NCI-H1417 (cell line): Measurements from ENCODE around the gene RNF2.
"Not testable (repeated sequence)": the region's sequence is repeated elsewhere in the genome, so short reads cannot be mapped to it uniquely, and the experiment has no call there.

Source experiments
- DNase-seq, 3 experiments: peaks; one replicate each; lab custom pipeline; 2025; lab: John Stamatoyannopoulos, UW

The RNF2 gene

DNA sequence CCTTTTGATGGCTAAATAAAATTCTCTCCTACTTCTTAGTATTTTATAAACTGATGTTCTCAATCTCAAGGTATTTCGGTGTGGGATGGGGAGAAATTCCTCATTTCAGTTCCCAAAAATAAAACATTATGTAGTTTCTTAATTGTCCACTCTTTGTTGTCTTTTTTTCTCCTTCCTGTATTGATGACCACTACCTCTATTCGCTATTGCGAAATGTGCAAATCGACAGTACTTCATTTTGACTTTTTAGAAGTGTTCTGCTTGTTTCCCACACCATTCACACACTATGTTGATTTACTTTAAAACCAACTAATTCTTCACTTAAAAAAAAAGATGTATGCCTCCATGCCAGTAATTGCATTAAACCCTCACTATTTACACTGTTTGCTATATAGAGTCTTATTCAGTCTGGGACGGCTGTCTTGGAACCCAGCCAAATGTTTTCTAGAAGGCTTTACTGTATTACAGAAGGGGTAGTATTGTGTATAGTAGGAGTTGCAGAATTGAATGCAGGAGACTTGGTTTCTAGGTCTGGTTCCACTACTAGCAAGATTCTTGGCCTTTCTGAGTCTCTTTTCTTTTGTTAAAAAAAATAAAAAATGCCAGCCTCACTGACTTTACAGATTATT, 5.6 kb downstream of the RNF2 start:
- DNase-seq = peak in 2 of 3 experiments; percentile 19 to 42

DNA sequence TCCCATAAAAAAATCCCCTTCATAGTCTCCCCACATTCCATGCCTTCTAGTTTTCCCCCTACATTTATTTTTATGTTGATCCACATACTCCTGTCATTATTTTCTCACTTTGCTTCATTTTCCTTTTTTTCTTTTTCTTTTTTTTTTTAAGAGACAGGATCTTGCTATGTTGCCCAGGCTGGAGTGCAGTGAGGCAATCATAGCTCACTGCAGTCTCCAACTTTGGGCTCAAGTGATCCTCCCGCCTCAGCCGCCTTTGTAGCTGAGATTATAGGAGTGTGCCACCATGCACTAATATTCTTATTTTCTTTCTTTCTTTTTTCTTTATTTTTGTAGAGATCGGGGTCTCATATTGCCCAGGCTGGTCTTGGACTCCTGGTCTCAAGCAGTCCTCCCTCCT, 7.8 kb downstream of the RNF2 start:
- DNase-seq = no peak

DNA sequence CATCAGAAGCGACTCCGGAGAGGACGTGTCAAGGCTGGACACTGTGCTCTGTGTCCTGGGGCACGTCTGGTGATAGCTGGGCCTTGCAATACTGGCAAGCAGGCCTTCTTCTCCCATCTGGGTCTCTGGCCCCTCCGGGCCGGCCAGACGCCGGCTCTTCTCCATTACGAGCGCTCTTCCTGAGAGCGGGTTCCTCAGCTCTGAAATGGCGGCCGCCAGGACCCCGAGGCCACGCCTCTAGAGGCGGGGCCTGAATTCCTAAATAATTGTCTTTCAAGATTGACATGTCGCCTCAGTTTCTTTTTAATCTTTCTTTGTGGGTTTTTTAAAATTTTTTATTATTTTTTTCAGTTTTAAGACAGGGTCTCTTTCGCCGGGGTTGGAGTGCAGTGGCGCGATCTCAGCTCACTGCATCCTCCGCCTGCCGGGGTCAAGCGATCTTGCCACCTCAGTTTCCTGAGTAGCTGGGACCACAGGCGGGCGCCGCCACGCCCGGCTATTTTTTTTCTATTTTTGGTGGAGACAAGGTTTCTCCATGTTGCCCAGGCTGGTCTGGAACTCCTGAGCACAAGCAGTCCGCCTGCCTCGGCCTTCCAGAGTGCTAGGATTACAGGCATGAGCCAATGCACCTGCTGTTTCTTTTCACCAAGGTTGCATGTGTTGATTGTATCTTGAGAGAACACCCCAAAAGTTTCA, 9.2 kb downstream of the RNF2 start:
- DNase-seq = no peak

DNA sequence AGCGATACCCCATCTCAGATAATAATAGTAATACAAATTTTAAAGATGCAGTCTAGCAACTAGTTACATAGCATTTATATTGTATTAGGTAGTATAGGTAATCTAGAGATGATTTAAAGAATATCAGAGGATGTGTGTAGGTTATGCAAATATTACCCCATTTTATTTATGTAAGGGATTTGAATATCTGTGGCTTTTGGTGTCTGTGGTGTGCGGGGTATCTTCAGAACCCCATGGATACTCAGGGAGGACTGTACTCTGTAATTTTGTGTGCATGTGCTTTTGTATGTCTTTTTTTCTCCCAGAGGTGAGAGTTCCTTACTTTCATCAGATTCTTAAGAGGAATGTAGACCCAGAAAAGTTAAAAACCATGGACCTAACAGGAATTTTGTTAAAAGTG, 12.8 kb downstream of the RNF2 start:
- no peak for DNase-seq

DNA sequence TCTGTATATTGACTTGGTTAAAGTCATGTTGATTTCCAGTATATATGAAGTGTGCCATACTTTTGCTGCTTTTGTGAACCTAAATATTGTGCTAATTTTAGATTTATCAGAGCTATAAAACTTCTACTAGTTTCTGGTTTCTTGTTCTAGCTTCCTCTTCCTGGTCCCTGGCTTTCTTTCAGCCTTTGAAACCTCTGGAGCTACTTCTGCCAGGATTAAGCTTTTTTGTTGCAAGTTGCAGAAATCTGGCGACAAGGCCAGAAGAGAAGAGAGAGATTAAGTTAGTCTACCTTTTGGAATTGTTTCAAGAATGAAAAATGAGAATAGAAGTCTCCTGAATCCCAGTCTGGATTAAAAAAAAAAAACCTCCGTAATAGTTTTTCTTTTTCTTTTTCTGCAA, 13.5 kb downstream of the RNF2 start:
- DNase-seq = no peak

DNA sequence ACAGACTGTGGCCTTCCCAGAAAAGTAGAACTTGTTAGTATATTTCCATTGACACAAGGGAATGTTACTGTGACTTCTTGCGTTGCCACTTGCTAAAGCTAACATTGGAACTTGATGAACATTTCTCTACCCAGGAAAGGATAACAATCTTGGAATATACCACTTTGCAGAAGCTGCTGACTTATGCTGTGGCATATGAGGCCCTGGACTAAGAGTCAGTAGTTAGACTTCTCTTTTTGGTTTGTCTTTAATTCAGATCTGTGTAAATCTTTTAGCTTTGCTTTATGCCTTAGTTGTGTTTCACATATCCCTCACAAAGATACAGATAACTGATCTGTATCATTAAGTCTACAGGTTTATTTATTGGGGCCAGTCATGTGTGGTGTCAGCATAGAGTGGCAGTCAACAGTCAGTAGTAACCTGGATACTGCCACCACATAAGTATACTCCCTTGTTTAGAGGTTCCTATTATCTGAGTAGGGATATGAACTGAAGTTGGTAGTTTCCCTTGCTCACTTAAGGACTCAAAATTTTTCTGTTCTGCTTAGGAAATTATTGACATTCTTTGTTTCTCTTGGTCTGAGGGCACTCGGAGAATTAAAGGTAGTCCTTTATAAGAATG, 14.7 kb downstream of the RNF2 start:
- DNase-seq = no peak

DNA sequence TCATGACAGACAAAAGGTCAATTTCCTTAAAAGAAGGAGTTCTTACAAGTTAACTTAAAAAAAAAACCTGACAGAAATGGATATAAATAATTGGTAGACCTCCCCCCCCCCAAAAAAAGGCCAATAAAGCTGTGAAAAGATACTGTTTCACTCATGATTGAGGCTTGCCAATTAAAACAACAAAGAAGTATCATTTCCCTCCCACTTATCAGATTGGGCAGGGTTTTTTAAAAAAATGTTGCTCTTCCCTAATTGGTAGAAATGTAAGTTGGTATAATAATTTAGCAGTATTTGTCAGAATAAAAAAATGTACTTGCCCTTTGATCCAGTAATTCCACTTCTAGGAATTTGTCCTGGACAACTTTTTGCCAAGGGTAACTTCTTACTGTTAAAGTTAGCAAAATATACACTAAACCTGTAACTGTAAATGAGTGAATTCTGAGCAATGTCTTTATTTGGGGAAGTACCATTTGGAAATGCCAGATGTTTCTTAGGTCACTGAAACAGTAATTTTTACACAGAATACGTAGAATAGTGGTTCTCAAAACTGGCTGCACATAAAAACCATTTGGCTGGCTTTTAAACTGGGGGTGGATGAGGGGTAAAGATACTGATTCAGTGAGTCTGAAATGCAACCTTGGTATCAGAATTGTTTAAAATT, 17.5 kb downstream of the RNF2 start:
- DNase-seq = no peak

DNA sequence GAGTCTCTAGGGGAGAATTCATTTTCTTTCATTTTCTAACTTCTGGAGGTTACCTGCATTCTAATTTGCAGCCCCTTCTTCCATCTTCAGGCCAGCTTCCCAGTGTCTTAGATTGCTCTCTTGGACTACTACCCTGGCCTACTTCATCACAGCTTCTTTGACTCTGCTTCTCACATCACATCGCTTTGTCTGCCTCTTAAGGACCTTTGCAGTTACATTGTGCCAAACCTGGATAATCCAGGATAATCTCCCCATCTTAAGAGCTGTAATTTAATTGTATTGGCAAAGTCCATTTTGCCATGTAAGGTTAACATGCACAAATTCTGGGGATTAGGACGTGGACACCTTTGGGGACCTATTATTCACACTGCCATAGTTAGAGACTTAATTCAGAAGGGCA, 18.4 kb downstream of the RNF2 start:
- no peak for DNase-seq

DNA sequence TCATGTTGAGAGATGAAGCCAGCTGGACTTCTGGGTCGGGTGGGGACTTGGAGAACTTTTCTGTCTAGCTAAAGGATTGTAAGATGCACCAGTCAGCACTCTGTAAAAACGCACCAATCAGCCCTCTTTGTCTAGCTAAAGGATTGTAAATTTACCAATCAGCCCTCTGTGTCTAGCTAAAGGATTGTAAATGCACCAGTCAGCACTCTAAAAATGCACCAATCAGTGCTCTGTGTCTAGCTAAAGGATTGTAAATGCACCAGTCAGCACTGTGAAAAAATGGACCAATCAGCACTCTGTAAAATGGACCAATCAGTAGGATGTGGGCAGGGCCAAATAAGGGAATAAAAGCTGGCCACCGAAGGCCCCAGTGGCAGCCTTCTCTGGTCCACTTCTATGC, 19.6 kb downstream of the RNF2 start:
- not testable (repeated sequence) for DNase-seq

DNA sequence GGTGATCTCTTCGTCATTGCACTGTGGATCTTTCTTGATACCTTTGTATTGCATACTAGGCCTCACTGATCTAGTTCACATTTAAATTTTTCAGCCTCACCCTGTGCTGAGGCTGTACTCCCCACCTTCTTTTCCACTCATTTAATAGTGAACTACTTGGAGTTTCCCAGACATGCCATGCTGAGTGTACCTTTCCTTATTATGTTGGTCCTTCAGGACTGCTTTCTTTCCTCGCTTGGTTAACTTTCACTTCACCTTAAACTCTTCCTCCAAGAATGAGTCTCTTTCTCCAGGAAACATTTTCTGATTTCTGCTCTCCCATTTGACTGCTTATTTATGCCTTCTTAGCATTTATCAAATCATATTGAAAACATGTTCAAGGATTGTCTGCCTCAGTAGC, 20.8 kb downstream of the RNF2 start:
- no peak for DNase-seq

DNA sequence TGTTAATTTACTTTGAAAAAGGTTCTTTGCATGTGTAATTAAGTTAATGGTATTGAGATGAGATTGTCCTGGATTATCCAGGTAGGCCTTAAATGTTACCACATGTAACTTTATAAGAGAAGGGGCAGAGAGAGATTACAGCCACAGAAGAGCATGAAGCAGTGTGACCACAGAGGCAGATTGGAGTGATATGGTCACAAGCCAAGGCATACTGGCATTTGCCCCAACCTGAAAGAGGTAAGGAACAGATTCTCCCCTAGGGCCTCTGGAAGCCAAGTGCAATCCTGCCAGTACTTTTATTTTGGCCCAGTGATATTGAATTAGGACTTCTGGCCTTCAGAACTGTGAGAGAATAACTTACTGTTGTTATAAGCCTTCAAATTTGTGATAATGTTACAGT, 23.0 kb downstream of the RNF2 start:
- DNase-seq = no peak

DNA sequence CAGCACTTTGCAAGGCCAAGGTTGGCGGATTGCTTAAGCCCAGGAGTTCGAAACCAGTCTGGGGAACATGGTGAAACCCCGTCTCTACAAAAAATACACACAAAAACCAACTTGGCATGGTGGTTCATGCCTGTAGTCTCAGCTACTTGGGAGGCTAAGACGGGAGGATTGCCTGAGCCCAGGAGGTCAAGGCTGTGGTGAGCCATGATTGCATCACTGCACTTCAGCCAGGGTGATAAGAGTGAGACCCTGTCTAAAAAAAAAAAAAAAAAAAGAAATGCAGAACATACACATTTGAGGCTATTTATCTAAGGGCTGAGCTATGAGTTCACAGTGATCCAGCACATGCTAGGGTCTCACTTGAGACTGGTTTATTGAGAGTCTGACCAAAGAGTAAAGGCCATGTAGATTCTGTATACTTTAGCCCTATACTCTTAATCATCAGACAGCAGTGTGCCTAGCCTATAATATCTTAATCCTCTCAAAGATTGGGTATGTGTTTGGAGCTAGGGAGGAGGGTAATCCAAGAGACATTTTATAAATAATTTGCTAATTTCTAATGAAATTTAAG, 23.9 kb downstream of the RNF2 start:
- DNase-seq = no peak

DNA sequence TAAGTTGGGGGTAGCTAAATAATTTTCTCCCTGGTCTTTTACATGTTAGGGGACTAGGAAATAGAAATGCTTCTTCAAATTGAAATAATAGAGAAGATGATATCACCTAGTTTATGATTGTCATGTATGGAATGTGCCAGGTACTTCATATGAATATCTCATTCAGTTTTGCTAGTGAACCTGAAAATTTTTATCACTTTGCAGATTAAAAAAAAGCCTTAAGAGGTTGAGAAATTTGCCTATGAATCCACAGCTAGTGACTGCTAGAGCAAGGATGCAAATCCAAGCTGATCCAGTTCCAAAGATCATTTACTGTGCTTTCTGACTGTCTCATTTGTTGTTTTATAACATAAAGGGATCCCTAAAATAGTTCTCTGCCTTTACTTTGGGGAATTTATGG, 24.7 kb downstream of the RNF2 start:
- DNase-seq = no peak

DNA sequence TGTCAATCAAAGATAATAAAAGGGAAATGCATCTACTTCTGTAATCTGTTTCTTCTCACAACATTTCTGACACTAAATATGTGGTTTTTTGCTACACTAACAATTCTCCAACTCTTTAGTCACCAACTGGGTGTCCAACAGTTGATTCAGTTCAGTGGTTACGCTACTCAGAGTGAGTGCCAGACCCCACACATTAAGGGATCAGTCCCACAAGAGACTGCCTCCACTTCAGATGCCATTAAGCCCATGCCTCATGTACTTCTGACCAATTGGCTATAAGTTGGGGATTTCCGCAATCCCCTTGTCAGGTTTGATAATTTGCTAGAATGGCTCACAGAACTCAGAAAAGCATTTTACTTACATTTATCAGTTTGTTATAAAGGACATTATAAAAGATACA, 28.4 kb downstream of the RNF2 start:
- DNase-seq = no peak

DNA sequence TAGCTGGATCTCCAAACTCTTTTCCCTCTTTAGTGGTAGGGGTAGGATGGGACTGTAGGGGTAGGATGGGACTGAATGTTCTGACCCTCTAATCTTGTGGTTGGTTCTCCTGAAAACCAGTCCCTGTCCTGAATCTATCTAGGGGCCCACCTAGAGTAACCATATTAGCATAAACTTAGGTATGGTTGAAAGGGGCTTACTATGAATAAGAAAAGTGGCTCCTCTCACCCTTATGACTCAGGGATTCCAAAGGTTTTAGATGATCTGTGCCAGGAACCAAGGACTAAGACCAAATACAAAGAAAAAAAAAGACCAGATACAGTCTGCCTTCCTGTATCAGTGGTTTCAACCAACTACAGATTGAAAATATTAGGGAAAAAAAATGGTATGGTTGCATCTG, 28.9 kb downstream of the RNF2 start:
- DNase-seq = no peak

DNA sequence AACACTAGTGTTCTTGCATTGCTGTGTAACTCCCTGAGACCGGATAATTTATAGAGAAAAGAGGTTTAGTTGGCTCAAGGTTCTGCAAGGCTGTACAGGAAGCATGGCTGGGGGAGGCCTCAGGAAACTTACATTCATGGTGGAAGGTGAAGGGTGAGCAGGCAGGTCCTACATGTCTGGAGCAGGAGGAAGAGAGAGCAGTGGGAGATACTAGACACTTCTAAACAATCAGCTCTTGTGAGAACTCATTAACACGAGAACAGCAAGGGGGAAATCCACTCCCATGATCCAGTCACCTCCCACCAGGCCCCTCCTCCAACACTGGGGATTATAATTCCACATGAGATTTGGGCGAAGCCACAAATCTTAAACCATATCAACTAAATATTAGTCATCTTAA, 30.1 kb downstream of the RNF2 start:
- DNase-seq = no peak

DNA sequence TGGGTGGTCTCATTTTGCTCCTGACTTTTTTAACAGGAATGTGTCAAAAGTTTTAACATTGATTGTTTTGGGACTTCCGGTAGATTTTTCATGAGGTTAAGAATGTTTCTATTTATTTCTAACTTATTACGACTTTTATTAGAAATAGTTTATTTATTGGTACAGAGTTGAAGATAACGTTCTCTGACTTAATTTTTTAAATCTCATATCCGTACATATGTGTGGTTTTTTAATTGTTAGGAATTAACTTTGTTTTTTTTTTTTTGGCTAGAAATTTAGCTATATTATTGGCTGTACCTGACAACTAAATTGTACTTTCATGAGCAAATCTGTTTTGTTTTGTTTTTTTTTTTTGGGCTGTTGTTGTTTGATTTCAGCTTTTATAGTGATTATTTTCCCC, 32.0 kb downstream of the RNF2 start:
- DNase-seq = no peak

DNA sequence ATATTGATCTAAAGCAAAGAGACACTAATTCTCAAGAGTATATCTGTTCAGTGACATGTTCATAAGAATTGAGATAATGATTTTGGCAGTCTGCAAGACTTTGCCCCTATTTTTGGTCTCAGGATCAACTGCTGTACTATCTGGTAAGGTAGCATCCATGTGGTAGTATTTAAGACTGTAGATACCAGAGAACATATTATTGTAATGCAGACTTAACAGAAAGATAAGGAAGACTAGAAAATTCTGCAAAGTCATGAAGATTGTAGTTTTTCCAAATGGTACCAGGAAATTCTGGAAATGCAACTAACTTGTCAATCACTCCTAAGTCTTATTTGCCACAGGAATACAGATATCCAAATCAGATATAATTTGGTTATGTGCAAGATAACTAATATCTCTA, 35.1 kb downstream of the RNF2 start:
- DNase-seq = no peak

DNA sequence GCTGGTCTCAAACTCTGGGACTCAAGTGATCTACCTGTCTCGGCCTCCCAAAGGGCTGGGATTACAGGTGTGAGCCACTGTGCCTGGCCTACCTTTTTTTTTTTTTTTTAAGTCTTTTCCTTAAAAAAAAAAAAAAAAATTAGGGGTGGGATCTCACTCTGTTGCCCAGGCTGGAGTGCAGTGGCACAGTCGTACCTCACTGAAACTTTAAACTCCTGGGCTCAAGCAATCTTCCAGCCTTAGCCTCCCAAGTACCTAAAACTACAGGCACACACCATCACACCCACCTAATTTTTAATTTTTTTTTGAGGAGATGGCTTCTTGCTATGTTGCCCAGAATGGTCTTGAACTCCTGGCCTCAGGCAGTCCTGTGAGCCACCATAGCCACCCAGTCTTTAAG, 38.5 kb downstream of the RNF2 start:
- no peak for DNase-seq

DNA sequence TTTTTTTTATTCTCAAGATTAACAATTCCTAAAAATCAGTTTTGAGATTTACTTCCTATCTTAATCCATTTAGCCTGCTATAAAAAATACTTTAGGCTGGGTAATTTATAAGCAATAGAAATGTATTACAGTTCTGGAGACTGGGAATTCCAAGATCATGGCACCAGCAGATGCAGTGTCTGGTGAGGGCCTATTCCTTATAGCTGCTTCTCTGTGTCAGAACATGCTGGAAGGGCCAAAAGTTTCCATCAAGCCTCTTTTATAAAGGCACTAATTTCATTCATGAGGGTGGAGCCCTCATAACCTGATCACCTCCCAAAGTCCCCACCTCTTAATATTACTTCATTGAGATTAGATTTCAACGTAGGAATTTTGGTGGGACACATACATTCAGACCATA, 41.7 kb downstream of the RNF2 start:
- no peak for DNase-seq

DNA sequence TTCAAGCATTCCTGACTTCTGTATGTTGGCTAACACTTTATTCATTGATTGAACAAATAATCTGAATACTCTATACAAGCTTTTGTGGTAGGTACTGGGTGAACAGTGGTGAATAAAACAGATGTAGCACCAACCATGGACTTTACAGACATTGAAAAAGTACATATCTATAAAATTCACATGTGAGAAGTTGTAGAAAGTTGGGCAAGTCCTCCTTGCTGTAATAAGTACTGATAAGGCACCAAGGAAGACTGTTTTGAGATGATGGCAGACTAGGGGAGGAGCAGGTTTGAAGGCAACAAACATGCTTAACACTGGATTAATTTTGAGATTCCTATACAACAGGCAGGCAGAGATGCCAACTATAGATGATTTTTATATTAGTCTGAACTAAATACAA, 42.4 kb downstream of the RNF2 start:
- DNase-seq = no peak

DNA sequence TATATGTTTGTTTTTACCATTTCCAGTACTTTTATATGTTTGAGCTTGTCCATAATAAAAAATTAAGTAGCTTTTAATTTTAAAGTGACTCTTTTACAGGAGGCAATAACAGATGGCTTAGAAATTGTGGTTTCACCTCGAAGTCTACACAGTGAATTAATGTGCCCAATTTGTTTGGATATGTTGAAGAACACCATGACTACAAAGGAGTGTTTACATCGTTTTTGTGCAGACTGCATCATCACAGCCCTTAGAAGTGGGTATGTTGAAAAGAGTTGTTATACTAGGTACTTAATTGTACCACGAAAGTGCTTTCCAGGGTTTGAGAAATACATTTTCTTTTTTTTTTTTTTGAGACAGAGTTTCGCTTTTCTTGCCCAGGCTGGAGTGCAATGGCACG, 46.1 kb downstream of the RNF2 start:
- peak in 1 of 3 experiments; percentile 23 for DNase-seq

DNA sequence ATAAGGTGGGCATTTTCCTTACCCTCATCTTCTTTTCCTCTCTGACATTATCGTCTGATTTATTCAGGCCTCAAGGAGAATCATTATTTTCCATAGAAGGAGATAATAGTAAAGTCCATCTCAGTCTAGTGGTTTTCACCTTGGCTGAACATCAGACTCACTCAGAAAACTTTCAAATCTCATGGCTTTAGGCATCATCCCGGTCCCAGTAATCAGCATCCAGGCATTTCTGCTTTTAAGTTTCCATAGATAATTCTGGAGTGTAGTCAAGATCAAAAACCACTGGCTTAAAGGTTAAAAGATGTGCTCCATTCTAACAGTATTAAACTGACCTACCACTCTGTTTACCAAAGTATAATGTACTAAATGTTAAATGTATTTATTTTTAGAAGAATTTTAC, 49.4 kb downstream of the RNF2 start:
- no peak for DNase-seq
